Naive thymus-derived CD4-positive, alpha-beta T cell (primary cell): ENCODE data around the gene PABPC1L. TPM values are rescaled to one million over a fixed set of nuclear protein-coding genes. Genes with fewer than 3 reads are reported as not detected.

Experiments used
- ATAC-seq: fragments of 150-1000 bp; cut with Tn5 transposase; 2 replicates; pipeline ENCODE4 v1.10.0; 2021; ENCODE audit warnings: mild to moderate bottlenecking, moderate library complexity
- CTCF ChIA-PET: fragments of 350-600 bp; sonication (Branson Sonifier 250); formaldehyde crosslinking; loops from one replicate; lab custom pipeline; 2021; ENCODE audit warnings: antibody characterized with exemption; lab: Charles Lee
- POLR2A ChIA-PET: fragments of 350-600 bp; sonication (Branson Sonifier 250); formaldehyde crosslinking; loops from one replicate; lab custom pipeline; 2021; ENCODE audit warnings: antibody characterized with exemption, inconsistent platforms; lab: Charles Lee
- DNase-seq, 9 donors: peaks; one replicate each; pipeline versions ENCODE4 v3.0.0 to v3.0.0-alpha.2; 2020 to 2022; ENCODE audit warnings: mixed read lengths in 1 of 9
- H3K27ac ChIP-seq: one replicate; pipeline ENCODE4 v1.7.0; 2013; ENCODE audit warnings: mild to moderate bottlenecking, low read depth, low read length, moderate library complexity
- H3K27me3 ChIP-seq, 2 donors: one replicate each; pipeline ENCODE4 v1.7.0; 2013; ENCODE audit warnings: low read length in 2 of 2, mild to moderate bottlenecking in 2 of 2, moderate library complexity in 2 of 2; ENCODE audit not compliant: control insufficient read depth in 2 of 2, insufficient read depth in 2 of 2
- H3K36me3 ChIP-seq, 3 experiments: 1 replicate in 2 of 3; 2 replicates in 1 of 3; pipeline ENCODE4 v1.7.0; 2013; ENCODE audit warnings: low read length in 3 of 3, mild to moderate bottlenecking in 3 of 3, moderate library complexity in 1 of 3; ENCODE audit not compliant: insufficient read depth in 3 of 3, control insufficient read depth in 2 of 3
- H3K4me1 ChIP-seq, 2 donors: one replicate each; pipeline ENCODE4 v1.7.0; 2013; ENCODE audit warnings: low read length in 2 of 2, mild to moderate bottlenecking in 2 of 2, moderate library complexity in 1 of 2; ENCODE audit not compliant: control insufficient read depth in 2 of 2, insufficient read depth in 2 of 2
- H3K4me3 ChIP-seq: 2 replicates; pipeline ENCODE4 v1.7.0; 2013; ENCODE audit warnings: mild to moderate bottlenecking, low read length
- H3K9me3 ChIP-seq, 3 experiments: 1 replicate in 2 of 3; 2 replicates in 1 of 3; pipeline ENCODE4 v1.7.0; 2013; ENCODE audit warnings: low read length in 3 of 3; ENCODE audit not compliant: control insufficient read depth in 2 of 3
- H3K27ac Mint-ChIP-seq, 9 donors: one replicate each; pipeline ENCODE4 v1.8.0; 2020 to 2022; ENCODE audit warnings: mixed read lengths in 9 of 9, mild to moderate bottlenecking in 8 of 9, moderate library complexity in 5 of 9, inconsistent platforms in 2 of 9
- H3K27me3 Mint-ChIP-seq, 5 donors: one replicate each; pipeline ENCODE4 v1.8.0; 2021 to 2022; ENCODE audit warnings: mixed read lengths in 5 of 5, mild to moderate bottlenecking in 1 of 5
- H3K36me3 Mint-ChIP-seq, 5 donors: one replicate each; pipeline ENCODE4 v1.8.0; 2020 to 2022; ENCODE audit warnings: mixed read lengths in 5 of 5, mild to moderate bottlenecking in 3 of 5, inconsistent platforms in 1 of 5
- H3K4me1 Mint-ChIP-seq, 7 donors: one replicate each; pipeline ENCODE4 v1.8.0; 2020 to 2022; ENCODE audit warnings: mixed read lengths in 7 of 7, mild to moderate bottlenecking in 3 of 7, inconsistent platforms in 1 of 7
- H3K4me3 Mint-ChIP-seq, 10 donors: one replicate each; pipeline ENCODE4 v1.8.0; 2020 to 2022; ENCODE audit warnings: mild to moderate bottlenecking in 10 of 10, mixed read lengths in 10 of 10, moderate library complexity in 6 of 10, inconsistent platforms in 2 of 10
- H3K9me3 Mint-ChIP-seq, 11 donors: one replicate each; pipeline ENCODE4 v1.8.0; 2020 to 2022; ENCODE audit warnings: mixed read lengths in 11 of 11, mild to moderate bottlenecking in 4 of 11, inconsistent platforms in 1 of 11, moderate library complexity in 1 of 11
- intact Hi-C, 2 donors: fragments of 100-400 bp; cut with micrococcal nuclease; formaldehyde crosslinking; loops; one replicate each; pipeline ENCODE4 v1.15.1; 2023
- polyA plus RNA-seq, 2 donors: library from polyadenylated mRNA; unstranded; fragments of 300-500 nt; fragmentation: Illumina TruSeq; gene quantifications; one replicate each; pipeline ENCODE4 v1.2.3, GENCODE V29; 2021
- total RNA-seq, 6 experiments: library from RNA in 5 of 6; stranded (reverse) in 5 of 6; gene quantifications; 1 replicate in 5 of 6; 2 replicates in 1 of 6; pipeline ENCODE4 v1.2.3 and lab custom pipeline; 2021 to 2026

The PABPC1L gene
- total and polyA plus RNA-seq, 7 experiments from 2014 or later, result 1.3 to 71.7 (median 54.3) TPM

- H3K4me3 Mint-ChIP-seq, result peak overlapping the region; percentile 50 to 100 (median 94)
- ChIA-PET POLR2A (interaction anchor here (0.9 to 1.9 kb wide), 3 partner anchors 12 to 38 kb away, joined by 3 to 6 read pairs (median 3); no protein-coding TSS in a partner anchor), CTCF (interaction anchor here (0.9 to 1.2 kb wide), 3 partner anchors 10 to 44 kb away, joined by 3 to 4 read pairs (median 4); no protein-coding TSS in a partner anchor)
- Histone ChIP-seq H3K4me1 (peaks cover 21 to 24% of the 10 kb centered on the region in 2 donors), H3K36me3 (peaks cover 0 to 31% (median 16%) of the 10 kb centered on the region in 3 experiments), H3K4me3 (no peak overlapping the region), H3K9me3 (no peaks in the 10 kb centered on the region), H3K27me3 (no peaks in the 10 kb centered on the region), H3K27ac (no peak overlapping the region)
- peak overlapping the region in 4 of 9 donors; percentile 10 to 93 (median 54) for H3K27ac Mint-ChIP-seq
- H3K4me1 Mint-ChIP-seq, result peaks cover 33 to 68% (median 61%) of the 10 kb centered on the region in 7 donors
- no peak for DNase-seq
- H3K36me3 Mint-ChIP-seq, result peaks cover 9 to 35% (median 17%) of the 10 kb centered on the region in 5 donors
- H3K9me3 Mint-ChIP-seq, result peaks cover 0 to 1% (median 0%) of the 10 kb centered on the region in 11 donors
- no peak for ATAC-seq
- intact Hi-C loops, result loop anchor here (2.0 to 5.0 kb wide), 2 partner anchors 34 to 139 kb away; no protein-coding TSS in a partner anchor
- H3K27me3 Mint-ChIP-seq, result no peaks in the 10 kb centered on the region
These were observed 48.4 kb downstream of the PABPC1L start for GRCh38 chr20:44958276-44958675.

GRCh38 chr20:44959082-44959637 lies 49.3 kb downstream of the PABPC1L start:
- peak overlapping the region; percentile 79 to 98 (median 93) for H3K27ac Mint-ChIP-seq
- peak overlapping the region; percentile 75 for H3K27ac ChIP-seq
- peaks cover 0 to 24% (median 10%) of the 10 kb centered on the region in 3 experiments for H3K36me3 ChIP-seq
- CTCF ChIA-PET, result interaction anchor here (0.9 to 1.2 kb wide), 4 partner anchors 9 to 43 kb away, joined by 3 to 4 read pairs (median 4); no protein-coding TSS in a partner anchor
- peaks cover 28 to 67% (median 56%) of the 10 kb centered on the region in 7 donors for H3K4me1 Mint-ChIP-seq
- peak overlapping the region; percentile 71 for H3K4me3 ChIP-seq
- ATAC-seq, result no peak
- peak overlapping the region; percentile 84 to 100 (median 96) for H3K4me3 Mint-ChIP-seq
- no peaks in the 10 kb centered on the region for H3K27me3 Mint-ChIP-seq
- intact Hi-C loops, result loop anchor here (2.0 to 5.0 kb wide), 2 partner anchors 33 to 138 kb away; no protein-coding TSS in a partner anchor
- no peak for DNase-seq
- no peaks in the 10 kb centered on the region for H3K27me3 ChIP-seq
- POLR2A ChIA-PET, result interaction anchor here (0.5 to 1.5 kb wide), 9 partner anchors 12 to 51 kb away, joined by 3 to 6 read pairs (median 3); partner anchors contain the start of gene PABPC1L
- no peaks in the 10 kb centered on the region for H3K9me3 ChIP-seq
- H3K9me3 Mint-ChIP-seq, result peaks cover 0 to 1% (median 0%) of the 10 kb centered on the region in 11 donors
- peaks cover 21 to 24% of the 10 kb centered on the region in 2 donors for H3K4me1 ChIP-seq
- H3K36me3 Mint-ChIP-seq, result peaks cover 2 to 30% (median 8%) of the 10 kb centered on the region in 5 donors

GRCh38 chr20:44959638-44960102 lies 49.8 kb downstream of the PABPC1L start:
- ATAC-seq, result peak; percentile 77

GRCh38 chr20:44960103-44960852 lies 50.4 kb downstream of the PABPC1L start, which contains the start of gene TOMM34:
TOMM34 (minus strand) TSS chr20:44960397; CDS start chr20:44960333, 64 bp downstream.
- Mint-ChIP-seq H3K36me3 (peaks cover 0 to 29% (median 6%) of the 10 kb centered on the region in 5 donors), H3K27ac (peak within 1 kb of the TSS; percentile 79 to 98 (median 93)), H3K27me3 (no peaks in the 10 kb centered on the region), H3K9me3 (peaks cover 0 to 1% (median 0%) of the 10 kb centered on the region in 11 donors), H3K4me1 (peaks cover 26 to 71% (median 58%) of the 10 kb centered on the region in 7 donors), H3K4me3 (peak within 1 kb of the TSS; percentile 84 to 100 (median 96))
- no peaks in the 10 kb centered on the region for H3K9me3 ChIP-seq
- POLR2A ChIA-PET, result interaction anchor here (0.8 to 2.3 kb wide), 10 partner anchors 8 to 75 kb away, joined by 3 to 18 read pairs (median 4); partner anchors contain the start of genes PABPC1L and YWHAB
- H3K4me1 ChIP-seq, result peaks cover 22 to 24% of the 10 kb centered on the region in 2 donors
- H3K27me3 ChIP-seq, result no peaks in the 10 kb centered on the region
- ATAC-seq (peak; percentile 97), DNase-seq (peak; percentile 87 to 98 (median 91))
- CTCF ChIA-PET, result interaction anchor here (0.7 to 1.8 kb wide), 6 partner anchors 18 to 334 kb away, joined by 3 to 9 read pairs (median 4); no protein-coding TSS in a partner anchor
- H3K27ac ChIP-seq, result peak within 1 kb of the TSS; percentile 75
- H3K4me3 ChIP-seq, result peak within 1 kb of the TSS; percentile 71
- intact Hi-C loops, result loop anchor here (1.0 to 10.0 kb wide), 7 partner anchors 8 to 975 kb away; partner anchors contain the start of genes SYS1 (in 2 of the 2), PCIF1 (in 1 of the 2) and YWHAB (in 1 of the 2)
- peaks cover 0 to 13% (median 0%) of the 10 kb centered on the region in 3 experiments for H3K36me3 ChIP-seq

More at GRCh38 chr20:44959638-44960102, 49.8 kb downstream of the PABPC1L start:
- peaks cover 0 to 19% (median 5%) of the 10 kb centered on the region in 3 experiments for H3K36me3 ChIP-seq
- Mint-ChIP-seq H3K4me3 (peak overlapping the region; percentile 84 to 100 (median 96)), H3K27me3 (no peaks in the 10 kb centered on the region), H3K9me3 (peaks cover 0 to 1% (median 0%) of the 10 kb centered on the region in 11 donors), H3K27ac (peak overlapping the region; percentile 79 to 98 (median 93)), H3K36me3 (peaks cover 0 to 29% (median 6%) of the 10 kb centered on the region in 5 donors), H3K4me1 (peaks cover 28 to 67% (median 55%) of the 10 kb centered on the region in 7 donors)
- intact Hi-C loops, result loop anchor here (1.0 to 10.0 kb wide), 9 partner anchors 9 to 975 kb away; partner anchors contain the start of genes SYS1 (in 2 of the 2), PCIF1 (in 1 of the 2) and YWHAB (in 1 of the 2)
- no peaks in the 10 kb centered on the region for H3K9me3 ChIP-seq
- DNase-seq, result peak in 8 of 9 donors; percentile 34 to 70 (median 48)
- CTCF ChIA-PET, result interaction anchor here (0.7 to 1.8 kb wide), 4 partner anchors 11 to 334 kb away, joined by 3 to 9 read pairs (median 4); no protein-coding TSS in a partner anchor
- H3K4me1 ChIP-seq, result peaks cover 21 to 24% of the 10 kb centered on the region in 2 donors
- H3K4me3 ChIP-seq, result peak overlapping the region; percentile 71
- H3K27ac ChIP-seq, result peak overlapping the region; percentile 75
- H3K27me3 ChIP-seq, result no peaks in the 10 kb centered on the region
- POLR2A ChIA-PET, result interaction anchor here (0.7 to 2.3 kb wide), 9 partner anchors 8 to 74 kb away, joined by 3 to 18 read pairs (median 5); partner anchors contain the start of genes PABPC1L and YWHAB

- H3K36me3 Mint-ChIP-seq, result peaks cover 0 to 24% (median under 1%) of the 10 kb centered on the region in 5 donors
- peak overlapping the region in 8 of 10 donors; percentile 84 to 100 (median 96) for H3K4me3 Mint-ChIP-seq
- ChIA-PET POLR2A (interaction anchor here (0.5 to 2.3 kb wide), 6 partner anchors 9 to 76 kb away, joined by 3 to 18 read pairs (median 6); partner anchors contain the start of gene YWHAB), CTCF (interaction anchor here (1.0 to 1.8 kb wide), 4 partner anchors 17 to 135 kb away, joined by 3 to 9 read pairs (median 4); no protein-coding TSS in a partner anchor)
- no peak for DNase-seq
- no peaks in the 10 kb centered on the region for H3K27me3 Mint-ChIP-seq
- no peak overlapping the region for H3K4me3 ChIP-seq
- ATAC-seq, result no peak
- H3K4me1 ChIP-seq, result peaks cover 30 to 32% of the 10 kb centered on the region in 2 donors
- H3K9me3 ChIP-seq, result no peaks in the 10 kb centered on the region
- H3K4me1 Mint-ChIP-seq, result peaks cover 29 to 76% (median 66%) of the 10 kb centered on the region in 7 donors
- no peaks in the 10 kb centered on the region for H3K27me3 ChIP-seq
- peaks cover 0 to 1% (median 0%) of the 10 kb centered on the region in 11 donors for H3K9me3 Mint-ChIP-seq
- H3K36me3 ChIP-seq, result peaks cover 0 to 3% (median 0%) of the 10 kb centered on the region in 3 experiments
- peak overlapping the region in 8 of 9 donors; percentile 79 to 97 (median 92) for H3K27ac Mint-ChIP-seq
- intact Hi-C loops, result loop anchor here (2.0 to 10.0 kb wide), 5 partner anchors 16 to 974 kb away; partner anchors contain the start of genes SYS1 (in 2 of the 2) and PCIF1 (in 1 of the 2)
- peak overlapping the region; percentile 75 for H3K27ac ChIP-seq
These were observed 51.4 kb downstream of the PABPC1L start for GRCh38 chr20:44961011-44961869.
